NT2/D1 (cell line): ENCODE data around the gene OR56B4.

Source experiments
- YY1 ChIP-seq: IDR thresholded peaks from 2 replicates; pipeline ENCODE4 v1.6.1; 2011; ENCODE audit not compliant: insufficient read length, insufficient read depth
- ZNF274 ChIP-seq: IDR thresholded peaks from 2 replicates; pipeline ENCODE4 v1.6.1; 2011; ENCODE audit warnings: mild to moderate bottlenecking, low read depth, low read length

DNA sequence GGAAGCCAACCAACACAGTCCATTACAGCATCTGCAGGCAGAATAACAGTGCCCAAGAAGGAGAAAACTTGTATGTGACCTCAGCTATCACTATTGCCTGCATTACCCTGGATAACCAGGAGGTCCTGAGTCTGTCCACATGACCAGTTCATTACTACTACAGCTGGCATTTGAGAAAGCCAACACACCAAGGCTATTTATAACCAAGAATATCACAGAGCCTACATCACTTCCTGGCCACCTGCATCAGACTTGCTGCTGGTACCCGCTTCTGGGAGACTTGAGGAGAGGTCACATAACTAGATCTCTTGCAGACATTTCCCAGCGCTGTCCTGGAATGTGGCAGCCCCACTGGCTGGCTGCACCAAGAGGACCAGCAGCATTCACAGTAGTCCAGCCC is 11.1 kb upstream of the OR56B4 start:
- no peak for TF ChIP-seq YY1
- TF ChIP-seq ZNF274 = no peak
